Parathyroid adenoma (tissue), 2 donors: Measurements from ENCODE around the gene SOX5.

ENCODE experiments used
- H2AFZ ChIP-seq: fragments of 300-600 bp; sonication (generic); one replicate; pipeline ENCODE4 v1.7.0; 2017; ENCODE audit warnings: antibody characterized with exemption, mild to moderate bottlenecking
- H3K27ac ChIP-seq: fragments of 300-600 bp; sonication (generic); one replicate; pipeline ENCODE4 v1.7.0; 2017
- H3K27me3 ChIP-seq: fragments of 300-600 bp; sonication (generic); one replicate; pipeline ENCODE4 v1.7.0; 2017; ENCODE audit warnings: low read length; ENCODE audit not compliant: control insufficient read depth, insufficient read depth
- H3K36me3 ChIP-seq: fragments of 300-600 bp; sonication (generic); one replicate; pipeline ENCODE4 v1.7.0; 2017; ENCODE audit warnings: low read length; ENCODE audit not compliant: control insufficient read depth, insufficient read depth
- H3K4me1 ChIP-seq: fragments of 300-600 bp; sonication (generic); one replicate; pipeline ENCODE4 v1.7.0; 2017; ENCODE audit warnings: control low read depth
- H3K4me2 ChIP-seq: fragments of 300-600 bp; sonication (generic); one replicate; pipeline ENCODE4 v1.7.0; 2017; ENCODE audit warnings: low read length
- H3K4me3 ChIP-seq: fragments of 300-600 bp; sonication (generic); one replicate; pipeline ENCODE4 v1.7.0; 2017; ENCODE audit warnings: low read depth, low read length
- H3K79me2 ChIP-seq: fragments of 300-600 bp; sonication (generic); one replicate; pipeline ENCODE4 v1.7.0; 2017; ENCODE audit warnings: control low read depth
- H3K9ac ChIP-seq: fragments of 300-600 bp; sonication (generic); one replicate; pipeline ENCODE4 v1.7.0; 2017; ENCODE audit warnings: mild to moderate bottlenecking
- H3K9me3 ChIP-seq: fragments of 300-600 bp; sonication (generic); one replicate; pipeline ENCODE4 v1.7.0; 2017; ENCODE audit warnings: low read length; ENCODE audit not compliant: control insufficient read depth
- TF ChIP-seq, protein P1 (sequence below): fragments of 300-600 bp; sonication (generic); IDR thresholded peaks from one replicate; pipeline ENCODE4 v1.7.0; 2017; ENCODE audit warnings: antibody characterized with exemption, mild to moderate bottlenecking
- donor health status: primary hyperparathyroidism.

The SOX5 gene

GRCh38 chr12:23548742-23549141 lies 400.7 kb downstream of the SOX5 start:
- no peaks in the 10 kb centered on the region for H3K27me3 ChIP-seq
- no peak overlapping the region for H3K9ac ChIP-seq
- no peaks in the 10 kb centered on the region for H3K4me1 ChIP-seq
- H3K79me2 ChIP-seq, result no peaks in the 10 kb centered on the region
- no peak overlapping the region for H3K27ac ChIP-seq
- H2AFZ ChIP-seq, result no peak overlapping the region
- H3K4me2 ChIP-seq, result no peak overlapping the region
- no peaks in the 10 kb centered on the region for H3K36me3 ChIP-seq
- H3K4me3 ChIP-seq, result no peak overlapping the region
- H3K9me3 ChIP-seq, result no peaks in the 10 kb centered on the region
- TF ChIP-seq, protein P1, sequence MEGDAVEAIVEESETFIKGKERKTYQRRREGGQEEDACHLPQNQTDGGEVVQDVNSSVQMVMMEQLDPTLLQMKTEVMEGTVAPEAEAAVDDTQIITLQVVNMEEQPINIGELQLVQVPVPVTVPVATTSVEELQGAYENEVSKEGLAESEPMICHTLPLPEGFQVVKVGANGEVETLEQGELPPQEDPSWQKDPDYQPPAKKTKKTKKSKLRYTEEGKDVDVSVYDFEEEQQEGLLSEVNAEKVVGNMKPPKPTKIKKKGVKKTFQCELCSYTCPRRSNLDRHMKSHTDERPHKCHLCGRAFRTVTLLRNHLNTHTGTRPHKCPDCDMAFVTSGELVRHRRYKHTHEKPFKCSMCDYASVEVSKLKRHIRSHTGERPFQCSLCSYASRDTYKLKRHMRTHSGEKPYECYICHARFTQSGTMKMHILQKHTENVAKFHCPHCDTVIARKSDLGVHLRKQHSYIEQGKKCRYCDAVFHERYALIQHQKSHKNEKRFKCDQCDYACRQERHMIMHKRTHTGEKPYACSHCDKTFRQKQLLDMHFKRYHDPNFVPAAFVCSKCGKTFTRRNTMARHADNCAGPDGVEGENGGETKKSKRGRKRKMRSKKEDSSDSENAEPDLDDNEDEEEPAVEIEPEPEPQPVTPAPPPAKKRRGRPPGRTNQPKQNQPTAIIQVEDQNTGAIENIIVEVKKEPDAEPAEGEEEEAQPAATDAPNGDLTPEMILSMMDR, result no peak

DNA sequence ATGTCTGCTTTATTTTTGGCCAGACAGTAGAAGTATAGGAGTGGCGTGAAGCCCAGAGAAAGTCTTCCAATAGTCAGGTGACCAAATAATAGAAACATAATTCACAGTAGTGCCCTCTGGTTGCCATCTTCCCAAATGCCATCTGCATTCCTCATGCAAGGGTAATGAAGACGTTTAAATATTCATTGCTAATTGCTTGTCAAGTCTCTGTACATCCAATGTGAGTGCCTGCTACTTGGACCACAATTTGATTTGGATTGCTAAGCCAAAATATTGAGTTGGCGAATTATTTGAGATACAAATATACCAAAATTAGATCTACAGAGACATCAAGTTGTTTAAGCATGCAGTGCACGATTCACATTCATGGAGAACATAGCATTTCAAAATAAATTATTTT lies 402.7 kb downstream of the SOX5 start:
- H3K27me3 ChIP-seq, result no peaks in the 10 kb centered on the region
- H3K27ac ChIP-seq, result no peak overlapping the region
- H3K79me2 ChIP-seq, result no peaks in the 10 kb centered on the region
- H3K9ac ChIP-seq, result no peak overlapping the region
- no peak overlapping the region for H3K4me3 ChIP-seq
- no peak overlapping the region for H2AFZ ChIP-seq
- H3K4me1 ChIP-seq, result no peaks in the 10 kb centered on the region
- TF ChIP-seq, protein P1, result no peak
- no peaks in the 10 kb centered on the region for H3K9me3 ChIP-seq
- H3K36me3 ChIP-seq, result no peaks in the 10 kb centered on the region
- no peak overlapping the region for H3K4me2 ChIP-seq

- no peak overlapping the region for H3K4me2 ChIP-seq
- H3K9me3 ChIP-seq, result no peaks in the 10 kb centered on the region
- no peaks in the 10 kb centered on the region for H3K27me3 ChIP-seq
- no peak overlapping the region for H3K4me3 ChIP-seq
- no peaks in the 10 kb centered on the region for H3K36me3 ChIP-seq
- H3K4me1 ChIP-seq, result no peaks in the 10 kb centered on the region
- H3K79me2 ChIP-seq, result no peaks in the 10 kb centered on the region
- no peak overlapping the region for H3K9ac ChIP-seq
- H2AFZ ChIP-seq, result no peak overlapping the region
- no peak overlapping the region for H3K27ac ChIP-seq
- TF ChIP-seq, protein P1, result no peak
Measured at GRCh38 chr12:23543767-23544166, 405.7 kb downstream of the SOX5 start.

- H3K27ac ChIP-seq, result no peak overlapping the region
- no peak overlapping the region for H3K4me3 ChIP-seq
- no peaks in the 10 kb centered on the region for H3K27me3 ChIP-seq
- no peaks in the 10 kb centered on the region for H3K4me1 ChIP-seq
- TF ChIP-seq, protein P1, result no peak
- H3K79me2 ChIP-seq, result no peaks in the 10 kb centered on the region
- no peak overlapping the region for H3K4me2 ChIP-seq
- no peak overlapping the region for H3K9ac ChIP-seq
- no peaks in the 10 kb centered on the region for H3K9me3 ChIP-seq
- H3K36me3 ChIP-seq, result no peaks in the 10 kb centered on the region
- no peak overlapping the region for H2AFZ ChIP-seq
Measured at GRCh38 chr12:23542187-23542586, 407.3 kb downstream of the SOX5 start.

DNA sequence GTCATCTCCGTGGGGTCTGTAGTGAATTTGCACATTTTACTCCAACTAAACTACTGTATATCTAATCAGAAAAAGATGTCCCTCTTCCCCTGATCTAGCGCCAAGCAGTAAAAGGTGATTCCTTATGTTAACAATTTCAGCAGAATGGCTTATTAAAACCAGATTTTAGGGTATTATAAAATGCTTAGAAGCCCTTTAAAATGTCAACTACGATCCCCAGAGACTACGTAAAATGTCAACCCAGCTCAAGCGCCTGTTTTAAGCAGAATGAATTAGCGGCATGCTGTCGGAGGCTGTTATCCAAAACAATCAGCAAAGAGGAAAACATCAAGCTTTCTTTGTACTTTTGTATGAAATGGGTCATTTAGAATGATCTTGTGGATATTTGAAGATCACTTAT lies 408.9 kb downstream of the SOX5 start:
- Histone ChIP-seq H3K9ac (no peak overlapping the region), H2AFZ (no peak overlapping the region), H3K4me2 (no peak overlapping the region), H3K27me3 (no peaks in the 10 kb centered on the region), H3K79me2 (no peaks in the 10 kb centered on the region), H3K4me1 (no peaks in the 10 kb centered on the region), H3K9me3 (no peaks in the 10 kb centered on the region), H3K27ac (no peak overlapping the region), H3K4me3 (no peak overlapping the region), H3K36me3 (no peaks in the 10 kb centered on the region)
- TF ChIP-seq, protein P1, result no peak
